GM23338 (cell line): ENCODE measurements around the gene APCDD1L. TPM values are rescaled to one million over a fixed set of nuclear protein-coding genes. Genes with fewer than 3 reads are reported as not detected.
A peak's percentile ranks its signal among the peaks of the same experiment; 100 is the strongest.

Experiments used
- ATAC-seq: fragments of 200-7000 bp; cut with Tn5 transposase; 3 replicates; pipeline ENCODE4 v1.9.1; 2020
- DNase-seq: peaks from one replicate; pipeline ENCODE4 v3.0.0-alpha.2; 2015; ENCODE audit warnings: low spot score
- H2AFZ ChIP-seq: fragments of 200-600 bp; sonication (generic); 2 replicates; pipeline ENCODE4 v1.8.0; 2016; ENCODE audit warnings: antibody characterized with exemption, mild to moderate bottlenecking, moderate library complexity
- H3F3A ChIP-seq: fragments of 200-600 bp; sonication (generic); replicated peaks from 2 replicates; pipeline ENCODE4 v1.8.0; 2017; ENCODE audit warnings: antibody characterized with exemption, mixed run types, low read depth
- H3K27ac ChIP-seq: fragments of 200-600 bp; sonication (generic); 2 replicates; pipeline ENCODE4 v1.6.1; 2016; ENCODE audit warnings: low read depth
- H3K27me3 ChIP-seq: fragments of 200-600 bp; sonication (generic); 2 replicates; pipeline ENCODE4 v1.8.0; 2016; ENCODE audit warnings: mild to moderate bottlenecking, mixed run types, moderate library complexity; ENCODE audit not compliant: insufficient read depth
- H3K36me3 ChIP-seq: fragments of 200-600 bp; sonication (generic); 2 replicates; pipeline ENCODE4 v1.8.0; 2016; ENCODE audit warnings: mild to moderate bottlenecking; ENCODE audit not compliant: insufficient read depth
- H3K4me1 ChIP-seq: fragments of 200-600 bp; sonication (generic); 2 replicates; pipeline ENCODE4 v1.8.0; 2016; ENCODE audit warnings: mild to moderate bottlenecking, moderate library complexity; ENCODE audit not compliant: insufficient read depth
- H3K4me2 ChIP-seq: fragments of 200-600 bp; sonication (generic); 2 replicates; pipeline ENCODE4 v1.7.1; 2017; ENCODE audit warnings: mixed run types
- H3K4me3 ChIP-seq: fragments of 200-600 bp; sonication (generic); 2 replicates; pipeline ENCODE4 v1.6.1; 2016; ENCODE audit warnings: mixed run types
- H3K79me2 ChIP-seq: fragments of 200-600 bp; sonication (generic); replicated peaks from 2 replicates; pipeline ENCODE4 v1.8.0; 2017; ENCODE audit warnings: mild to moderate bottlenecking; ENCODE audit not compliant: insufficient read depth
- H3K9me2 ChIP-seq: fragments of 200-600 bp; sonication (generic); 2 replicates; pipeline ENCODE4 v1.8.0; 2017; ENCODE audit not compliant: insufficient read depth
- H4K20me1 ChIP-seq: fragments of 200-600 bp; sonication (generic); replicated peaks from 2 replicates; pipeline ENCODE4 v1.8.0; 2017; ENCODE audit warnings: mild to moderate bottlenecking; ENCODE audit not compliant: insufficient read depth
- H3K27ac Mint-ChIP-seq: 2 replicates; pipeline ENCODE4 v1.8.0; 2020; ENCODE audit warnings: inconsistent platforms, mild to moderate bottlenecking, moderate library complexity, mixed read lengths
- H3K27me3 Mint-ChIP-seq: 3 replicates; pipeline ENCODE4 v1.8.0; 2022; ENCODE audit warnings: low read depth, mild to moderate bottlenecking, moderate library complexity, mixed read lengths, inconsistent platforms; ENCODE audit not compliant: insufficient read depth, poor library complexity
- H3K36me3 Mint-ChIP-seq: 3 replicates; pipeline ENCODE4 v1.8.0; 2021; ENCODE audit warnings: low read depth, mild to moderate bottlenecking, inconsistent platforms, moderate library complexity, mixed read lengths
- H3K4me1 Mint-ChIP-seq: 3 replicates; pipeline ENCODE4 v1.8.0; 2020; ENCODE audit warnings: mild to moderate bottlenecking, inconsistent platforms, mixed read lengths
- H3K4me3 Mint-ChIP-seq: 3 replicates; pipeline ENCODE4 v1.8.0; 2021; ENCODE audit warnings: moderate library complexity, mild to moderate bottlenecking, inconsistent platforms, mixed read lengths
- H3K9me3 Mint-ChIP-seq: 3 replicates; pipeline ENCODE4 v1.8.0; 2020; ENCODE audit warnings: moderate library complexity, mild to moderate bottlenecking, inconsistent platforms, mixed read lengths
- CREB1 ChIP-seq: fragments of 250-450 bp; sonication (Bioruptor Pico); IDR thresholded peaks from 2 replicates; pipeline ENCODE4 v1.5.0; 2020; ENCODE audit warnings: low read depth, mild to moderate bottlenecking, moderate library complexity
- ETS1 ChIP-seq: IDR thresholded peaks from 2 replicates; pipeline ENCODE4 v1.6.1; 2016; ENCODE audit warnings: antibody characterized with exemption
- EZH2 ChIP-seq: fragments of 200-600 bp; sonication (generic); IDR thresholded peaks from one replicate; pipeline ENCODE4 v1.8.0; 2017; ENCODE audit warnings: antibody characterized with exemption, mild to moderate bottlenecking, low read depth; ENCODE audit not compliant: unreplicated experiment
- EZH2phosphoT487 ChIP-seq: fragments of 200-600 bp; sonication (generic); IDR thresholded peaks from one replicate; pipeline ENCODE4 v1.8.1; 2018; ENCODE audit warnings: antibody characterized with exemption; ENCODE audit not compliant: unreplicated experiment
- NANOG ChIP-seq: IDR thresholded peaks from 2 replicates; pipeline ENCODE4 v1.6.1; 2016; ENCODE audit warnings: antibody characterized with exemption, borderline replicate concordance
- POLR2AphosphoS5 ChIP-seq: IDR thresholded peaks from 2 replicates; pipeline ENCODE4 v1.6.1; 2016; ENCODE audit warnings: antibody characterized with exemption, low read depth
- REST ChIP-seq: IDR thresholded peaks from one replicate; pipeline ENCODE4 v1.6.1; 2018; ENCODE audit warnings: antibody characterized with exemption; ENCODE audit not compliant: unreplicated experiment
- STAT1 ChIP-seq: IDR thresholded peaks from one replicate; pipeline ENCODE4 v1.6.1; 2016; ENCODE audit warnings: antibody characterized with exemption; ENCODE audit not compliant: unreplicated experiment
- ZNF114 ChIP-seq: fragments of 250-450 bp; sonication (Bioruptor Pico); IDR thresholded peaks from 2 replicates; pipeline ENCODE4 v1.5.0; 2020; ENCODE audit warnings: mild to moderate bottlenecking, moderate library complexity
- ZNF331 ChIP-seq: fragments of 250-450 bp; sonication (Bioruptor Pico); IDR thresholded peaks from 2 replicates; pipeline ENCODE4 v1.5.0; 2020; ENCODE audit warnings: low read depth, mild to moderate bottlenecking, moderate library complexity
- ZNF462 ChIP-seq: fragments of 250-450 bp; sonication (Bioruptor Pico); IDR thresholded peaks from 2 replicates; pipeline ENCODE4 v1.5.0; 2020; ENCODE audit warnings: mild to moderate bottlenecking, moderate library complexity
- polyA plus RNA-seq: library from polyadenylated mRNA; unstranded; fragments of >200 nt; fragmentation: Nextera tagmentation; extraction: Ambion mirVana; gene quantifications from 2 replicates; pipeline ENCODE4 v1.2.1, GENCODE V29; 2016
- total RNA-seq: library from RNA; depleted of rRNA; stranded (reverse); fragments of >200 nt; shearing (Covaris generic); gene quantifications from 2 replicates; pipeline ENCODE4 v1.2.3, GENCODE V29; 2014

APCDD1L gene
- total and polyA plus RNA-seq, 2 experiments from 2014 or later, result 1.8 to 4.6 TPM

GRCh38 chr20:58416057-58416456, 99.1 kb downstream of the APCDD1L start:
- peaks cover 56% of the 10 kb centered on the region for H3K79me2 ChIP-seq
- Mint-ChIP-seq H3K27ac (peak overlapping the region; percentile 80), H3K9me3 (peaks cover 19% of the 10 kb centered on the region)

More at GRCh38 chr20:58416057-58416456, 99.1 kb downstream of the APCDD1L start:
- no peak overlapping the region for H2AFZ ChIP-seq
- DNase-seq (no peak), ATAC-seq (no peak)
- TF ChIP-seq ETS1 (no peak), ZNF331 (CRISPR knock-in tag) (no peak), POLR2AphosphoS5 (no peak), ZNF462 (CRISPR knock-in tag) (no peak), STAT1 (no peak), CREB1 (no peak), REST (no peak), NANOG (no peak), EZH2phosphoT487 (no peak), ZNF114 (CRISPR knock-in tag) (no peak), EZH2 (no peak)
- H3K4me2 ChIP-seq, result peak overlapping the region; percentile 53; the same call in 1 of the 2 replicates
- no peaks in the 10 kb centered on the region for H3F3A ChIP-seq
- no peaks in the 10 kb centered on the region for H3K36me3 ChIP-seq
- no peaks in the 10 kb centered on the region for H3K27me3 ChIP-seq
- Mint-ChIP-seq H3K4me3 (peak overlapping the region; percentile 19; the same call in 2 of the 3 replicates), H3K27me3 (no peaks in the 10 kb centered on the region), H3K36me3 (peaks cover 41% of the 10 kb centered on the region), H3K4me1 (peaks cover 31% of the 10 kb centered on the region)
- no peak overlapping the region; the same call in 1 of the 2 replicates for H3K27ac ChIP-seq
- H3K9me2 ChIP-seq, result no peaks in the 10 kb centered on the region
- H3K4me3 ChIP-seq, result no peak overlapping the region
- H4K20me1 ChIP-seq, result no peaks in the 10 kb centered on the region
- peaks cover 25% of the 10 kb centered on the region for H3K4me1 ChIP-seq
